ENCODE results near the gene RASSF1. TPM values are rescaled to one million over a fixed set of nuclear protein-coding genes. Genes with fewer than 3 reads are reported as not detected.
A peak's percentile ranks its signal among the peaks of the same experiment; 100 is the strongest.

RASSF1 gene
- total RNA-seq, 1 experiment from 2014 or later: 12.7 TPM

- DNase-seq: no peak
- no peaks in the 10 kb centered on the region for H3K4me1 ChIP-seq
- no peak overlapping the region for H3K27ac ChIP-seq
- no peak overlapping the region for H3K4me3 ChIP-seq
- no peaks in the 10 kb centered on the region for H3K36me3 ChIP-seq
- H3K27me3 ChIP-seq: peaks cover 23% of the 10 kb centered on the region
- no peaks in the 10 kb centered on the region for H3K9me3 ChIP-seq (replicated peaks)
These were observed 32.8 kb upstream of the RASSF1 start for GRCh38 chr3:50373146-50374051.

GRCh38 chr3:50372349-50372748 is 31.7 kb upstream of the RASSF1 start:
- Histone ChIP-seq H3K27ac (no peak overlapping the region), H3K4me1 (no peaks in the 10 kb centered on the region), H3K9me3 (replicated peaks) (no peaks in the 10 kb centered on the region), H3K27me3 (peaks cover 23% of the 10 kb centered on the region), H3K36me3 (no peaks in the 10 kb centered on the region), H3K4me3 (no peak overlapping the region)
- DNase-seq: peak in 1 of 2 experiments; percentile 22

- no peak for DNase-seq
- H3K36me3 ChIP-seq: no peaks in the 10 kb centered on the region
- H3K4me1 ChIP-seq: no peaks in the 10 kb centered on the region
- H3K4me3 ChIP-seq: no peak overlapping the region
- peaks cover 23% of the 10 kb centered on the region for H3K27me3 ChIP-seq
- no peak overlapping the region for H3K27ac ChIP-seq
- no peaks in the 10 kb centered on the region for H3K9me3 ChIP-seq (replicated peaks)
These were observed 30.6 kb upstream of the RASSF1 start for GRCh38 chr3:50371133-50371685.

- DNase-seq: peak in 1 of 2 experiments; percentile 36
- Histone ChIP-seq H3K36me3 (no peaks in the 10 kb centered on the region), H3K27ac (no peak overlapping the region), H3K27me3 (peaks cover 23% of the 10 kb centered on the region), H3K4me3 (no peak overlapping the region), H3K9me3 (replicated peaks) (no peaks in the 10 kb centered on the region), H3K4me1 (no peaks in the 10 kb centered on the region)
These were observed 30.0 kb upstream of the RASSF1 start for GRCh38 chr3:50370594-50370993.

- H3K27me3 ChIP-seq: peaks cover 23% of the 10 kb centered on the region
- no peaks in the 10 kb centered on the region for H3K9me3 ChIP-seq (replicated peaks)
- no peaks in the 10 kb centered on the region for H3K36me3 ChIP-seq
- H3K4me1 ChIP-seq: no peaks in the 10 kb centered on the region
- H3K27ac ChIP-seq: no peak overlapping the region
- H3K4me3 ChIP-seq: no peak overlapping the region
- DNase-seq: no peak
These were observed 28.5 kb upstream of the RASSF1 start for GRCh38 chr3:50369012-50369670.

- no peaks in the 10 kb centered on the region for H3K9me3 ChIP-seq (replicated peaks)
These were observed 25.2 kb upstream of the RASSF1 start for GRCh38 chr3:50365842-50366220.

GRCh38 chr3:50365080-50365841 is 24.6 kb upstream of the RASSF1 start:
- Histone ChIP-seq H3K9me3 (replicated peaks) (no peaks in the 10 kb centered on the region), H3K27me3 (0 out of 2 replicates have a peak, but pooled peaks cover 6% of the 10 kb centered on the region), H3K36me3 (no peaks in the 10 kb centered on the region), H3K4me1 (no peaks in the 10 kb centered on the region), H3K27ac (no peak overlapping the region), H3K4me3 (no peak overlapping the region)
- no peak for DNase-seq

More at GRCh38 chr3:50365842-50366220, 25.2 kb upstream of the RASSF1 start:
- no peak for DNase-seq
- H3K27ac ChIP-seq: no peak overlapping the region
- no peaks in the 10 kb centered on the region for H3K36me3 ChIP-seq
- peaks cover 11% of the 10 kb centered on the region for H3K27me3 ChIP-seq
- no peak overlapping the region for H3K4me3 ChIP-seq
- no peaks in the 10 kb centered on the region for H3K4me1 ChIP-seq

- Histone ChIP-seq H3K4me1 (no peaks in the 10 kb centered on the region), H3K4me3 (no peak overlapping the region), H3K9me3 (replicated peaks) (no peaks in the 10 kb centered on the region), H3K27ac (no peak overlapping the region), H3K27me3 (0 out of 2 replicates have a peak, but pooled peaks cover 2% of the 10 kb centered on the region), H3K36me3 (no peaks in the 10 kb centered on the region)
- DNase-seq: no peak
These were observed 24.0 kb upstream of the RASSF1 start for GRCh38 chr3:50364573-50365079.

GRCh38 chr3:50359760-50360110 is 19.1 kb upstream of the RASSF1 start:
- Histone ChIP-seq H3K36me3 (peaks cover 4% of the 10 kb centered on the region), H3K27ac (no peak overlapping the region), H3K9me3 (replicated peaks) (no peaks in the 10 kb centered on the region), H3K4me3 (peak overlapping the region; percentile 90), H3K27me3 (no peaks in the 10 kb centered on the region), H3K4me1 (peaks cover 3% of the 10 kb centered on the region)
- DNase-seq: no peak

GRCh38 chr3:50358911-50359759 is 18.5 kb upstream of the RASSF1 start, which contains the start of gene TMEM115:
Gene TMEM115 (minus strand): TSS chr3:50359521. CDS start chr3:50359063, 458 bp downstream.
- Histone ChIP-seq H3K4me1 (peaks cover 3% of the 10 kb centered on the region), H3K36me3 (peaks cover 8% of the 10 kb centered on the region)

GRCh38 chr3:50358355-50358910 is 17.8 kb upstream of the RASSF1 start:
- peak overlapping the region; percentile 90 for H3K4me3 ChIP-seq
- peak overlapping the region; percentile 56 for H3K27ac ChIP-seq
- H3K4me1 ChIP-seq: peaks cover 3% of the 10 kb centered on the region
- no peaks in the 10 kb centered on the region for H3K9me3 ChIP-seq (replicated peaks)
- H3K27me3 ChIP-seq: no peaks in the 10 kb centered on the region
- DNase-seq: no peak
- peaks cover 8% of the 10 kb centered on the region for H3K36me3 ChIP-seq

More at GRCh38 chr3:50358911-50359759, 18.5 kb upstream of the RASSF1 start, which contains the start of gene TMEM115:
- peak within 1 kb of the TSS; percentile 90 for H3K4me3 ChIP-seq
- H3K27me3 ChIP-seq: no peaks in the 10 kb centered on the region
- DNase-seq: peak; percentile 98
- H3K9me3 ChIP-seq (replicated peaks): no peaks in the 10 kb centered on the region
- peak within 1 kb of the TSS; percentile 56 for H3K27ac ChIP-seq

GRCh38 chr3:50357481-50357880 is 16.8 kb upstream of the RASSF1 start:
- H3K9me3 ChIP-seq (replicated peaks): no peaks in the 10 kb centered on the region
- peaks cover 11% of the 10 kb centered on the region for H3K36me3 ChIP-seq
- peak overlapping the region; percentile 90 for H3K4me3 ChIP-seq
- DNase-seq: no peak
- no peaks in the 10 kb centered on the region for H3K27me3 ChIP-seq
- no peak overlapping the region for H3K27ac ChIP-seq
- peaks cover 3% of the 10 kb centered on the region for H3K4me1 ChIP-seq

- Histone ChIP-seq H3K27ac (no peak overlapping the region), H3K36me3 (peaks cover 11% of the 10 kb centered on the region), H3K27me3 (no peaks in the 10 kb centered on the region), H3K4me3 (no peak overlapping the region), H3K4me1 (peaks cover 3% of the 10 kb centered on the region), H3K9me3 (replicated peaks) (no peaks in the 10 kb centered on the region)
- DNase-seq: no peak
These were observed 15.9 kb upstream of the RASSF1 start for GRCh38 chr3:50356553-50356952.

All from SJCRH30 (cell line).